A549 treated with Hydrocortisone at 1 μM for 4 hours (cell line): ENCODE measurements around the gene CCDC183. TPM values are rescaled to one million over a fixed set of nuclear protein-coding genes. Genes with fewer than 3 reads are reported as not detected.

Experiments used
- total RNA-seq: library from RNA; stranded (reverse); fragments of 200-300 nt; extraction: Qiagen RNA extraction; gene quantifications from 5 replicates; pipeline ENCODE4 v1.2.3, GENCODE V29; 2022

The CCDC183 gene
- 0.18 to 0.63 TPM (median 0.44 TPM) in 5 replicates for total RNA-seq

GRCh38 chr9:136796238-136796774 lies at the start of gene CCDC183:
CCDC183 (plus strand) TSS chr9:136796338; CDS start chr9:136796398, 60 bp downstream.

DNA sequence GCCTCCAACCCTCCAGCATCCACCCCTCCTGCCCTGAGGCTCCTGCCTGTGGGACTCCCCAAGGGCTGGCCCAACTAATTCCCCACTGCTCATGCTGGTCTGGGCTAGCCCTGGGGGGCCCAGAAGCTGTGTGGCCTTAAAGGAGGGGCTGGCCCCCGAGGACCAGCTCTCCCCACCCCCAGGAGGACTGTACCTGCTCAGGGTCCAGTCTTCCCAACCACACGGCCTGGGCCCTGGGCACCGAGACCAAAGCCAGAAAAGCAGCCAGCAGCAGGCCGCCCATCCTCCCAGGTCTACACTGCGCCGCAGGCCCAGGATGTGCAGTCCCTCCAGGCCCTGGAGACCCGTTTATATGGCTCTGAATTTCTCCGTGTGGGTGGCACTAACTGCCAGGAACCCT lies 47.9 kb upstream of the CCDC183 start, which contains the start of gene LCN6:
TSS of gene LCN6 (minus strand) at position 325 of the 400 bp plus-strand sequence. CDS start at position 283, 42 bp downstream.

DNA sequence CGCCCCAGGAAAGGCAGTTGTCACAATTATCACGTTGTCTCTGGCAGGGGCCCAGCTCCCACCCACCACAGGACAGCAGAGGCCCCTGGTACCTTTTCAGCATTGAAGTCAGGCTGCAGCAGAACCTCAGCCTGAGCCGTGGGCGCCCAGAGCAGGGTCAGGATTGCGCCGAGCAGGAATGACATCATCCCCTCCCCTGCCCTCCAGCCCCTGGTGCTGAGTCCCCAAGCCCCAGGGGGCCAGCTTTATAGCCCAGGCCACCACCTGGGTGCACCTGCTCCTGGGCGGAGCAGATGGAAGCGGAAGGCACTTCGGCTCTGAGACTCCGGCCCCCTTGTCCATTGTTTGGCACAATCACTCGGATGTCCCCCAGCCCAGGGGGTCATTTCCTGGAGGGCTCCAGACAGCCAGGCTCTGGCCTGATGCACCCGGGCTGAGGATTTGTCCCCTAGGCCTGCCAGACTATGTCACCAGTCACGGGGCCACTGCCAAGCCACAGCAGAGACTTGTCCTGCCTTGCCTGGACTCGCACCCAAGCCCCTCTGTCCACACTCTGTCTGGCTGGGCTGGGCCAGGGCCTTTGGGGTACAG lies 31.7 kb upstream of the CCDC183 start, which contains the start of gene LCN15:
TSS of gene LCN15 (minus strand) at position 218 of the 591 bp plus-strand sequence. CDS start at position 188, 30 bp downstream.

DNA sequence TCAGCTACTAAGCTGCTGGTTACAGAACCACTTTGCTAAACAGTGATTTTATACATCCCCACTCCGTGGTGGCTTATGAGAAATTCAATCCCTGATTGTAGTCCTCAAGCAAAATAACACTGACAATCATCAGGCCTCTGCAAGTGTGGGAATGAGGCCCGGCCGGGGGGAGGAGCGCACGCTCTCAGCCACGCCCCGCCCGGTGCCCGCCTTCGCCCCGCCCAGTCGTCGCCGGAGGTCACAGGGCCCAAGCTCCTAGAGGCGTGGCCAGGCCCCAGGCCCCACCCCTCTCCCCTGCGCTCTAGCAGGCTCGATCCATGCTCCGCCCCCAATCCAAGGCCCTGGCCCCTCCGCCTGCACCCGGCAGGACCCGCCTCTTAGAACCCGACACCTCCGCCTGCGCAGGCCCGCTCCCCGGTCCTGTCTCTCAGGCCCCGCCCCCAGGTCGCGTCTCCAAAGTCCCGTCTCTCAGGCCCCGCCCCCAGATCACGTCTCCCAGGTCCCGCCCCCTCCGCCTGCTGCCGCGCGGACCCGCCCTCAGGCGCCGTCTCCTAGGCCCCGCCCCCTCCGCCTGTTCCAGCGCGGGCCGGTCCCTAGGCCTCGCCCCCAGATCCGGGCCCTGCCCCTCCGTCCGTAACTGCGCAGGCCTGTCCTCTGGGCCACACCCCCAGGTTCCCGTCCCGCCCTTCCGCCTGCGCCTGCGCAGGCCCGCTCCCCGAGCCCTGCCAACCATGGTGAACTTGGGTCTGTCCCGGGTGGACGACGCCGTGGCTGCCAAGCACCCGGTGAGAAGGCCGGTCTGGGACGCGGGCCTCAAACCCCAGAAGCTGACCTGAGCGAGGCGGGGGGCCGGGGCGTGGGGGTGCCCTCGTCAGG lies 5.3 kb upstream of the CCDC183 start, which contains the start of gene TMEM141:
TSS of gene TMEM141 (plus strand) at position 705 of the 876 bp plus-strand sequence. CDS start at position 732, 27 bp downstream.

DNA sequence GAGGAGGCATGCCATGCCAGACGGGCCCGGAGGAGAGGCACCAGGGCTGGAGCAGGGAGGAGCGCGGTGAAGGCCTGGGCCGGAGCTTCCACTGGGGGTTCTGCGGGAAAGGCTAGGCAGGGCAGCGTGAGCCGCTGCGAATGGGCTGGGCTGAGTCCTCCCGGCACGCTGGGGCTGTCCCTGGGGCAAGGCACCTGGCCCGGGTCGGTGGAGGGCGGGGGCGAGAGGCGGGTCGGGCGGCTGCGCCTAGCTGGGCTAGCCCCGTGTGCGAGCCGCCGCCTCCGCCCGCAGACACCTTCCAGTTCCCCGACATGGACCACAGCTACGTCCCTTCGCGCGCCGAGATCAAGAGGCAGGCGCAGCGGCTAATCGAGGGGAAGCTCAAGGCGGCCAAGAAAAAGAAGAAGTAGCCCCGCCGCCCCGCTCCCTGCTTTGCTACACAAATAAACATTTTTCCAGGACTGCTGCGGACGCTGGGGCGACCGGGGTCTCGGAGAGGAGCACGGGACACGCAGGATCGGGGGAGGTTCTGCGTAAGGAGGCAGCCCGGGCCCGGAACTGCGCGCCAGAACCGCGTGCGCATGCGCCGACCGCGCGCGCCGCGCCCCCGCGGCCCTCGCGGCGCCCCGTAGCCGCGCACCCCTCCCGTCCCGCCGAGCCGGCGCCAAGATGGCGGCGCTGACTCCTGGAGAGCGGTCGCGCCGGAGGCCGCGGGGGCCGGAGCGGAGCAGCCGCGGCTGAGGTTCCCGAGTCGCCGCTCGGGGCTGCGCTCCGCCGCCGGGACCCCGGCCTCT lies 11.3 kb downstream of the CCDC183 start, which contains the start of gene RABL6:
TSS of gene RABL6 (plus strand) at position 668 of the 794 bp plus-strand sequence. CDS start 249 bp downstream, outside the sequence.

DNA sequence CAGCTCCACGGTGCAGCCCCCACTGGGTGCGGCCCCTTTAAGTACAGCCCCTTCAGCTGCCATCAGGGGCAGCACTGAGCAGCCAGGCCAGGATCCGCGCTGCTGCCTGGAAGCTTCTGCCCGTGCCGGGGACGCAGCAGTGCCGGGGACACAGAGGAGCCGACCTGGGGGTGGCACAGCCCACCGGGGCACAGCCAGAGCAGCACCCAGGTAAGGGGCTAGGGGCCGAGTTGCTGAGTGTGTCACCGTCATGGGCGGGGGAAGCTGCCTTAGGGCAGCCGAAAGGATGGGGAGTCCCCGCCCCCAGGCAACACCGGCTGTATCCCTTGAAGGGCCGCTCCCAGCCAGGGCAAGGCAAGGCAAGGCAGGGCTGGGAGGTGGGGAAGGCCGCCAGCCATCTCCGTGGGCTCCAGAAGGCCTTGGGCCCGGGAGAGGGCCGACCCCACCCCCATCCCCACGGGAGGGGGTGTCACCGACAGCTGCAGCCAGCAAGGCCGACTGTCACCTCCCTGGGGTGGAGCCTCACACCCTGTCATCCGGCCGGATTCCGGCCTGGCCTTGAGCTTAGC lies 46.3 kb downstream of the CCDC183 start, which contains the start of gene AJM1:
TSS of gene AJM1 (plus strand) at position 99 of the 569 bp plus-strand sequence. CDS start 1,937 bp downstream, outside the sequence.

GRCh38 chr9:136849038-136849959 lies 53.2 kb downstream of the CCDC183 start, which contains the start of gene PHPT1:
PHPT1 (plus strand) TSS chr9:136849409; CDS start chr9:136849431, 22 bp downstream.

GRCh38 chr9:136851941-136852663 lies 56.0 kb downstream of the CCDC183 start, which contains the start of gene MAMDC4:
MAMDC4 (plus strand) TSS chr9:136852346; CDS start chr9:136852417, 71 bp downstream.

Other genes starting within 250 kb of the CCDC183 start
- gene EGFL7, start 133.4 kb upstream of the CCDC183 start, total RNA-seq, result 35.0 to 59.2 TPM (median 54.3 TPM) in 5 replicates
- 72.0 to 106 TPM (median 101 TPM) in 5 replicates for gene AGPAT2, start 108.9 kb upstream of the CCDC183 start, total RNA-seq
- gene DIPK1B, start 83.8 kb upstream of the CCDC183 start, total RNA-seq, result 6.4 to 9.1 TPM (median 8.0 TPM) in 5 replicates
- not detected in 5 replicates for gene LCN10, start 53.4 kb upstream of the CCDC183 start, total RNA-seq
- gene LCN6, start 47.8 kb upstream of the CCDC183 start, total RNA-seq, result not detected in 5 replicates
- gene LCN8, start 38.1 kb upstream of the CCDC183 start, total RNA-seq, result not detected in 5 replicates
- 0.03 to 0.13 TPM in 2 of 5 replicates, not detected in the others for gene LCN15, start 31.8 kb upstream of the CCDC183 start, total RNA-seq
- gene TMEM141, start 5.0 kb upstream of the CCDC183 start, total RNA-seq, result 60.3 to 79.3 TPM (median 78.5 TPM) in 5 replicates
- gene RABL6, start 11.6 kb downstream of the CCDC183 start, total RNA-seq, result 67.0 to 82.1 TPM (median 78.1 TPM) in 5 replicates
- gene AJM1, start 46.1 kb downstream of the CCDC183 start, total RNA-seq, result 3.4 to 4.3 TPM (median 4.0 TPM) in 5 replicates
- 221 to 341 TPM (median 305 TPM) in 5 replicates for gene PHPT1, start 53.1 kb downstream of the CCDC183 start, total RNA-seq
- gene MAMDC4, start 56.0 kb downstream of the CCDC183 start, total RNA-seq, result 2.6 to 4.2 TPM (median 4.0 TPM) in 5 replicates
- gene EDF1, start 70.0 kb downstream of the CCDC183 start, total RNA-seq, result 387 to 521 TPM (median 446 TPM) in 5 replicates
- gene TRAF2, start 90.2 kb downstream of the CCDC183 start, total RNA-seq, result 43.3 to 61.4 TPM (median 48.8 TPM) in 5 replicates
- 71.5 to 97.8 TPM (median 91.7 TPM) in 5 replicates for gene FBXW5, start 148.4 kb downstream of the CCDC183 start, total RNA-seq
- 0.62 to 1.7 TPM (median 1.2 TPM) in 5 replicates for gene C8G, start 148.9 kb downstream of the CCDC183 start, total RNA-seq
- gene LCN12, start 155.9 kb downstream of the CCDC183 start, total RNA-seq, result 0.46 to 1.6 TPM (median 1.2 TPM) in 5 replicates
- gene PTGDS, start 181.2 kb downstream of the CCDC183 start, total RNA-seq, result 0.55 to 0.77 TPM (median 0.67 TPM) in 5 replicates
- gene LCNL1, start 186.7 kb downstream of the CCDC183 start, total RNA-seq, result 0.08 to 0.16 TPM (median 0.13 TPM) in 5 replicates
- gene PAXX, start 196.1 kb downstream of the CCDC183 start, total RNA-seq, result 46.7 to 85.5 TPM (median 74.2 TPM) in 5 replicates
- 2.3 to 5.7 TPM (median 4.6 TPM) in 5 replicates for gene CLIC3, start 200.2 kb downstream of the CCDC183 start, total RNA-seq
- gene ABCA2, start 231.9 kb downstream of the CCDC183 start, total RNA-seq, result 22.8 to 26.7 TPM (median 24.4 TPM) in 5 replicates
- 0.05 to 0.08 TPM (median 0.06 TPM) in 4 of 5 replicates, not detected in the other for gene FUT7, start 235.8 kb downstream of the CCDC183 start, total RNA-seq
- gene NPDC1, start 249.8 kb downstream of the CCDC183 start, total RNA-seq, result 44.0 to 83.3 TPM (median 79.5 TPM) in 5 replicates